Thoracic aorta (tissue), 2 donors: Measurements from ENCODE around the gene COL6A2. TPM values are rescaled to one million over a fixed set of nuclear protein-coding genes. Genes with fewer than 3 reads are reported as not detected.

Experiments used
- ATAC-seq: fragments of 150-250 bp; one replicate; pipeline ENCODE4 v1.8.0; 2017; ENCODE audit warnings: low read depth; ENCODE audit not compliant: insufficient number of reproducible peaks, low FRiP score
- DNase-seq: peaks from one replicate; pipeline ENCODE4 v3.0.0-alpha.2; 2020; ENCODE audit warnings: low spot score
- H3K27ac ChIP-seq, 2 donors: fragments of 200-600 bp; sonication (generic); 1 replicate in 1 of 2; 2 replicates in 1 of 2; pipeline ENCODE4 v1.5.1; 2016; ENCODE audit warnings: mild to moderate bottlenecking in 2 of 2, moderate library complexity in 2 of 2
- H3K27me3 ChIP-seq: fragments of 200-600 bp; sonication (generic); replicated peaks from 2 replicates; pipeline ENCODE4 v1.6.0; 2016; ENCODE audit warnings: mild to moderate bottlenecking; ENCODE audit not compliant: insufficient read depth
- H3K36me3 ChIP-seq: fragments of 200-600 bp; sonication (generic); one replicate; pipeline ENCODE4 v1.5.1; 2016
- H3K4me1 ChIP-seq, 2 donors: fragments of 200-600 bp; sonication (generic); 1 replicate in 1 of 2; 2 replicates in 1 of 2; pipeline versions ENCODE4 v1.5.1 to v1.6.0; 2016; ENCODE audit warnings: low read depth in 2 of 2, mild to moderate bottlenecking in 1 of 2; ENCODE audit not compliant: control insufficient read depth in 1 of 2
- H3K4me3 ChIP-seq: fragments of 200-600 bp; sonication (generic); 2 replicates; pipeline ENCODE4 v1.5.1; 2016; ENCODE audit warnings: mild to moderate bottlenecking
- H3K9me3 ChIP-seq: fragments of 200-600 bp; sonication (generic); 2 replicates; pipeline ENCODE4 v1.5.1; 2016
- CTCF ChIP-seq: fragments of 200-600 bp; sonication (generic); IDR thresholded peaks from one replicate; pipeline ENCODE4 v1.5.1; 2019; ENCODE audit warnings: antibody characterized with exemption
- total RNA-seq, 2 donors: library from RNA; depleted of rRNA; stranded (reverse); fragments of >200 nt; gene quantifications; one replicate each; pipeline versions ENCODE4 v1.1.0 to v1.2.3, GENCODE V29; 2016

COL6A2 gene
- total RNA-seq, 2 donors from 2014 or later = 1,835 to 1,885 TPM

- Histone ChIP-seq H3K4me3 (no peak overlapping the region), H3K4me1 (no peaks in the 10 kb centered on the region), H3K9me3 (no peaks in the 10 kb centered on the region), H3K36me3 (peaks cover 100% of the 10 kb centered on the region), H3K27ac (no peak overlapping the region), H3K27me3 (no peaks in the 10 kb centered on the region)
- no peak for ATAC-seq
- no peak for DNase-seq
- TF ChIP-seq CTCF = no peak
Measured at GRCh38 chr21:46116776-46117585, 19.1 kb downstream of the COL6A2 start.

- Histone ChIP-seq H3K27ac (peak overlapping the region in 1 of 2 donors; percentile 44), H3K4me1 (no peaks in the 10 kb centered on the region), H3K27me3 (no peaks in the 10 kb centered on the region), H3K36me3 (peaks cover 100% of the 10 kb centered on the region), H3K4me3 (no peak overlapping the region), H3K9me3 (no peaks in the 10 kb centered on the region)
- ATAC-seq (no peak), DNase-seq (no peak)
- no peak for TF ChIP-seq CTCF
Measured at GRCh38 chr21:46117586-46118315, 19.8 kb downstream of the COL6A2 start.

- Histone ChIP-seq H3K4me3 (no peak overlapping the region), H3K36me3 (peaks cover 100% of the 10 kb centered on the region), H3K9me3 (no peaks in the 10 kb centered on the region), H3K27me3 (no peaks in the 10 kb centered on the region), H3K27ac (peak overlapping the region; percentile 21 to 44), H3K4me1 (no peaks in the 10 kb centered on the region)
- no peak for TF ChIP-seq CTCF
- no peak for ATAC-seq
- no peak for DNase-seq
Measured at GRCh38 chr21:46118316-46119143, 20.6 kb downstream of the COL6A2 start.

- no peaks in the 10 kb centered on the region for H3K4me1 ChIP-seq
- H3K9me3 ChIP-seq = no peaks in the 10 kb centered on the region
- no peak for DNase-seq
- H3K27ac ChIP-seq = peak overlapping the region in 1 of 2 donors; percentile 21
- peaks cover 93% of the 10 kb centered on the region for H3K36me3 ChIP-seq
- TF ChIP-seq CTCF = no peak
- H3K4me3 ChIP-seq = no peak overlapping the region
- ATAC-seq = no peak
- H3K27me3 ChIP-seq = no peaks in the 10 kb centered on the region
Measured at GRCh38 chr21:46119144-46119636, 21.3 kb downstream of the COL6A2 start.
